OCI-LY1 (cell line): ENCODE measurements around the gene SLC12A6.

Experiments used
- H2AFZ ChIP-seq: fragments of 200-600 bp; sonication (generic), shearing (Covaris generic); 2 replicates; pipeline ENCODE4 v1.6.0; 2014; ENCODE audit warnings: antibody characterized with exemption, mild to moderate bottlenecking, low read length
- H3F3A ChIP-seq: fragments of 200-600 bp; sonication (generic), shearing (Covaris generic); 2 replicates; pipeline ENCODE4 v1.6.0; 2014; ENCODE audit warnings: mild to moderate bottlenecking, antibody characterized with exemption, low read length, moderate library complexity; ENCODE audit not compliant: insufficient read depth
- H3K27ac ChIP-seq: fragments of 200-600 bp; sonication (generic); 2 replicates; pipeline ENCODE4 v1.5.1; 2014; ENCODE audit warnings: low read length, mixed run types, mild to moderate bottlenecking, low read depth; ENCODE audit not compliant: poor library complexity, severe bottlenecking
- H3K27me3 ChIP-seq: fragments of 200-600 bp; sonication (generic); 2 replicates; pipeline ENCODE4 v1.6.0; 2014; ENCODE audit warnings: antibody characterized with exemption, mild to moderate bottlenecking, low read length, moderate library complexity; ENCODE audit not compliant: insufficient read depth
- H3K36me3 ChIP-seq: fragments of 200-600 bp; sonication (generic); 2 replicates; pipeline ENCODE4 v1.6.1; 2014; ENCODE audit warnings: mild to moderate bottlenecking, antibody characterized with exemption, low read length, moderate library complexity, mixed read lengths; ENCODE audit not compliant: insufficient read depth
- H3K4me1 ChIP-seq: fragments of 200-600 bp; sonication (generic); 2 replicates; pipeline ENCODE4 v1.5.1; 2014; ENCODE audit warnings: mild to moderate bottlenecking, low read length, moderate library complexity; ENCODE audit not compliant: insufficient read depth, severe bottlenecking
- H3K4me2 ChIP-seq: fragments of 200-600 bp; sonication (generic), shearing (Covaris generic); 2 replicates; pipeline ENCODE4 v1.6.1; 2014; ENCODE audit warnings: low read length
- H3K4me3 ChIP-seq: fragments of 200-600 bp; sonication (generic); 2 replicates; pipeline ENCODE4 v1.5.1; 2014; ENCODE audit warnings: low read length, low read depth, mild to moderate bottlenecking, mixed read lengths; ENCODE audit not compliant: poor library complexity, severe bottlenecking
- H3K79me2 ChIP-seq: fragments of 200-600 bp; shearing (Covaris generic); 2 replicates; pipeline ENCODE4 v1.6.1; 2016; ENCODE audit warnings: mixed run types, low read length, mixed read lengths; ENCODE audit not compliant: insufficient read depth
- H3K9ac ChIP-seq: fragments of 200-600 bp; sonication (generic), shearing (Covaris generic); 2 replicates; pipeline ENCODE4 v1.6.1; 2014; ENCODE audit warnings: mild to moderate bottlenecking, low read length, mixed read lengths
- H3K9me2 ChIP-seq: fragments of 200-600 bp; sonication (generic), shearing (Covaris generic); 2 replicates; pipeline ENCODE4 v1.6.1; 2014; ENCODE audit warnings: low read depth, mild to moderate bottlenecking, low read length, mixed read lengths
- H3K9me3 ChIP-seq: fragments of 200-600 bp; shearing (Covaris generic); 2 replicates; pipeline ENCODE4 v1.6.1; 2014; ENCODE audit warnings: low read length, mixed read lengths
- H4K20me1 ChIP-seq: fragments of 200-600 bp; sonication (generic), shearing (Covaris generic); 2 replicates; pipeline ENCODE4 v1.6.0; 2016; ENCODE audit warnings: mild to moderate bottlenecking, low read length; ENCODE audit not compliant: insufficient read depth
- CTCF ChIP-seq: fragments of 200-600 bp; sonication (generic), shearing (Covaris generic); IDR thresholded peaks from 2 replicates; pipeline ENCODE4 v1.5.1; 2017; ENCODE audit warnings: mild to moderate bottlenecking, antibody characterized with exemption, low read length, moderate library complexity, mixed read lengths
- EZH2 ChIP-seq: fragments of 200-600 bp; sonication (generic), shearing (Covaris generic); IDR thresholded peaks from 2 replicates; pipeline ENCODE4 v1.8.0; 2017; ENCODE audit warnings: borderline replicate concordance, mixed run types, mild to moderate bottlenecking, antibody characterized with exemption, low read length, moderate library complexity, mixed read lengths

Gene SLC12A6

GRCh38 chr15:34217587-34218225 is 119.9 kb downstream of the SLC12A6 start:
- H3K36me3 ChIP-seq = no peaks in the 10 kb centered on the region
- no peak overlapping the region for H3K9ac ChIP-seq
- TF ChIP-seq CTCF (no peak), EZH2 (no peak)
- H3K79me2 ChIP-seq = no peaks in the 10 kb centered on the region
- H3K27ac ChIP-seq = no peak overlapping the region
- no peak overlapping the region for H3K4me2 ChIP-seq
- H3K4me3 ChIP-seq = no peak overlapping the region
- H2AFZ ChIP-seq = no peak overlapping the region
- no peaks in the 10 kb centered on the region for H3F3A ChIP-seq
- H4K20me1 ChIP-seq = no peaks in the 10 kb centered on the region
- no peaks in the 10 kb centered on the region for H3K9me2 ChIP-seq
- no peaks in the 10 kb centered on the region for H3K27me3 ChIP-seq
- H3K9me3 ChIP-seq = no peaks in the 10 kb centered on the region
- H3K4me1 ChIP-seq = no peaks in the 10 kb centered on the region

- Histone ChIP-seq H3K27me3 (no peaks in the 10 kb centered on the region), H3K4me1 (no peaks in the 10 kb centered on the region), H3F3A (no peaks in the 10 kb centered on the region), H3K79me2 (no peaks in the 10 kb centered on the region), H3K4me3 (no peak overlapping the region), H3K9me2 (no peaks in the 10 kb centered on the region), H3K36me3 (no peaks in the 10 kb centered on the region), H2AFZ (no peak overlapping the region), H3K9me3 (no peaks in the 10 kb centered on the region), H3K27ac (no peak overlapping the region), H3K4me2 (no peak overlapping the region), H4K20me1 (no peaks in the 10 kb centered on the region), H3K9ac (no peak overlapping the region)
- no peak for TF ChIP-seq CTCF
- no peak for TF ChIP-seq EZH2
These were observed 120.9 kb downstream of the SLC12A6 start for GRCh38 chr15:34216527-34217270.

GRCh38 chr15:34214135-34214534 is 123.4 kb downstream of the SLC12A6 start:
- Histone ChIP-seq H3K9ac (no peak overlapping the region), H3K4me2 (no peak overlapping the region), H3K4me3 (no peak overlapping the region), H3K79me2 (peaks cover 2% of the 10 kb centered on the region), H3F3A (no peaks in the 10 kb centered on the region), H3K27ac (no peak overlapping the region), H4K20me1 (no peaks in the 10 kb centered on the region), H2AFZ (no peak overlapping the region), H3K27me3 (no peaks in the 10 kb centered on the region), H3K9me2 (no peaks in the 10 kb centered on the region), H3K9me3 (no peaks in the 10 kb centered on the region), H3K36me3 (no peaks in the 10 kb centered on the region), H3K4me1 (peaks cover 2% of the 10 kb centered on the region)
- TF ChIP-seq CTCF (no peak), EZH2 (no peak)
